ENCODE data around the gene VSIR.

Gene VSIR

DNA sequence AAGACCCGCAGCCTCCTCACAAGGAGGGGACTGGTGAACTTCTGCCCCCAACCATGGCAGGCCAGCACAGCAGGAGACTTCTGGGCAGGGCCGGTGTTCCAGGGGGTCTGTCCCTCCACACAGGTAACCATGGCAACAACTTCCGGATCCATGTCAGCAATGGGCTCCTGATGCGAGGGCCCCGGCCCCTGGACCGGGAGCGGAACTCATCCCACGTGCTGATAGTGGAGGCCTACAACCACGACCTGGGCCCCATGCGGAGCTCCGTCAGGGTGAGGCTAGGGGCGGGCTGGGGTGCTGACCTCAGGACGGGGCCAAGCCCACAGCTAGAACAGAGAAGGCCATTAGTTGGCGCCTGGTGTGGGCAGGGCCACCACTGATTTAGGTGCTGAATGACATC is 48.1 kb downstream of the VSIR start:
- TF ChIP-seq, protein P1, sequence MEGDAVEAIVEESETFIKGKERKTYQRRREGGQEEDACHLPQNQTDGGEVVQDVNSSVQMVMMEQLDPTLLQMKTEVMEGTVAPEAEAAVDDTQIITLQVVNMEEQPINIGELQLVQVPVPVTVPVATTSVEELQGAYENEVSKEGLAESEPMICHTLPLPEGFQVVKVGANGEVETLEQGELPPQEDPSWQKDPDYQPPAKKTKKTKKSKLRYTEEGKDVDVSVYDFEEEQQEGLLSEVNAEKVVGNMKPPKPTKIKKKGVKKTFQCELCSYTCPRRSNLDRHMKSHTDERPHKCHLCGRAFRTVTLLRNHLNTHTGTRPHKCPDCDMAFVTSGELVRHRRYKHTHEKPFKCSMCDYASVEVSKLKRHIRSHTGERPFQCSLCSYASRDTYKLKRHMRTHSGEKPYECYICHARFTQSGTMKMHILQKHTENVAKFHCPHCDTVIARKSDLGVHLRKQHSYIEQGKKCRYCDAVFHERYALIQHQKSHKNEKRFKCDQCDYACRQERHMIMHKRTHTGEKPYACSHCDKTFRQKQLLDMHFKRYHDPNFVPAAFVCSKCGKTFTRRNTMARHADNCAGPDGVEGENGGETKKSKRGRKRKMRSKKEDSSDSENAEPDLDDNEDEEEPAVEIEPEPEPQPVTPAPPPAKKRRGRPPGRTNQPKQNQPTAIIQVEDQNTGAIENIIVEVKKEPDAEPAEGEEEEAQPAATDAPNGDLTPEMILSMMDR (IDR thresholded peaks at IDR 0.05; ENCODE audit: low read depth, low read length) = no peak
- TF ChIP-seq, protein P2, sequence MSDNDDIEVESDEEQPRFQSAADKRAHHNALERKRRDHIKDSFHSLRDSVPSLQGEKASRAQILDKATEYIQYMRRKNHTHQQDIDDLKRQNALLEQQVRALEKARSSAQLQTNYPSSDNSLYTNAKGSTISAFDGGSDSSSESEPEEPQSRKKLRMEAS (IDR thresholded peaks at IDR 0.05; ENCODE audit: low read depth, low read length) = no peak
- TF ChIP-seq POLR2A (IDR thresholded peaks at IDR 0.05; ENCODE audit: extremely low read depth, insufficient read length) (no peak), MYC (IDR thresholded peaks at IDR 0.05; ENCODE audit: low read depth, low read length) (no peak)
- DNase-seq (ENCODE audit: low read depth) = no peak
- H3K4me3 ChIP-seq (ENCODE audit: low read depth, low read length) = no peak overlapping the region

DNA sequence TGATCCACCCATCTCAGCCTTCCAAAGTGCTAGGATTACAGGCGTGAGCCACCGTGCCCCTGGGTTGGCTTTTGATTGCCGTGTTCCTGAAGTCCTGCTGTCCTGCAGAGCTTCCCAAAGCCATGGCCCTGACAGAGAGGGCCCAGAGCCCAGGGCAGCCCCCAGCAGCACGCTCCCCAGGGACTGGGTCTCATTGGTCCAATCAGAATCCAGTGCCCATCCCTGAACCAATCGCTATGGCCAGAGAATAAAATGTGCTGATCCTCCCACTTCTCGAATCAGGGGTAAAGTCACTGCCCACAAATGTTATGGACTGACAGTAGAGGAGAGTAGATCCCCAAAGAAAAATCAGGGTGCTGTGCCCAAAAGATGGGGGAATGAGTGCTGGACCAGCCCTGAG is 48.8 kb downstream of the VSIR start:
- H3K4me3 ChIP-seq (ENCODE audit: low read depth, low read length) = no peak overlapping the region
- peak; percentile 35 for DNase-seq (ENCODE audit: low read depth)
- TF ChIP-seq, protein P2 (IDR thresholded peaks at IDR 0.05; ENCODE audit: low read depth, low read length) = no peak

DNA sequence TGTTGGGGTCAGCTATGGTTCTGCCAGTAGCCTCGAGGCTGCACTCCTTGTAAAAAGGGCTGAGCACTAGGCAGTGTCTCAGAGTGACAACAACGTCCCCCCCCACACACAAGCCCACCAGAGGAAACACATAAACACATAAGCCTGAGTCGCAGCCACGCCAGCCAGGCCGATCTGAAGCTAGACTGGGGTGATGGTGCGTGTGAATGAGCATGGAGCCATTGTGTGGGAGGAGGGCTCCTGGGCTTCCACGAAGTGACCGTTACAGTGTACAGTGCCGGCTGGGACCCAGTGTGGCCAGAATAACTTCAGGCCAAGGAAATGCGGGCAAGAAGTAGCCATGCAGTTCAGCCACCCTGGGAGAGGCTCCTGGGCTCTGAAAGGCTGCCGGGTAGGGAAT is 50.0 kb downstream of the VSIR start:
- no peak for TF ChIP-seq POLR2A (IDR thresholded peaks at IDR 0.05; ENCODE audit: extremely low read depth, insufficient read length)
- TF ChIP-seq, protein P2 (IDR thresholded peaks at IDR 0.05; ENCODE audit: low read depth, low read length) = no peak
- DNase-seq (ENCODE audit: low read depth) = no peak
- no peak overlapping the region for H3K4me3 ChIP-seq (ENCODE audit: low read depth, low read length)

DNA sequence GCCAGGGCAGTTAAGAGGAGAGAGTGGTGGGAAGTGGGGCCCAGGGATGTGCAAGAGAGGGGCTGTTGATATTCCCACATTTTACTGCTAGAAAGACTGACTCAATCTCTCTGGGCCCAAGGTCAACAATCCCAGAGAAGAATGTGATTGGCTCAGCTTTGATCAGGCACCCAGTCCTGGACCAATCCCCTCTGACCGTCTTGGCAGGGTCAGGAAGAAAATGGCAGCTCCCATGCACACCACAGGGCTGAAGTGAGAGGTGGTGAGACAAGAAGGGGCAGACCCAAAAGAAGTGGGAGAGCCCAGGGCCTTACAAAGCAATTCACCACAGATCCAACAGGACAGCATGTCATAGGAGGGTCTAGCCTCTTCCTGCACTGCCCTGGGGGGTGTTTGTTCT is 50.5 kb downstream of the VSIR start:
- no peak for DNase-seq (ENCODE audit: low read depth)
- H3K4me3 ChIP-seq (ENCODE audit: low read depth, low read length) = no peak overlapping the region
- no peak for TF ChIP-seq POLR2A (IDR thresholded peaks at IDR 0.05; ENCODE audit: extremely low read depth, insufficient read length)
- TF ChIP-seq, protein P2 (IDR thresholded peaks at IDR 0.05; ENCODE audit: low read depth, low read length) = no peak
- TF ChIP-seq, protein P1 (IDR thresholded peaks at IDR 0.05; ENCODE audit: low read depth, low read length) = no peak
- no peak for TF ChIP-seq MYC (IDR thresholded peaks at IDR 0.05; ENCODE audit: low read depth, low read length)

DNA sequence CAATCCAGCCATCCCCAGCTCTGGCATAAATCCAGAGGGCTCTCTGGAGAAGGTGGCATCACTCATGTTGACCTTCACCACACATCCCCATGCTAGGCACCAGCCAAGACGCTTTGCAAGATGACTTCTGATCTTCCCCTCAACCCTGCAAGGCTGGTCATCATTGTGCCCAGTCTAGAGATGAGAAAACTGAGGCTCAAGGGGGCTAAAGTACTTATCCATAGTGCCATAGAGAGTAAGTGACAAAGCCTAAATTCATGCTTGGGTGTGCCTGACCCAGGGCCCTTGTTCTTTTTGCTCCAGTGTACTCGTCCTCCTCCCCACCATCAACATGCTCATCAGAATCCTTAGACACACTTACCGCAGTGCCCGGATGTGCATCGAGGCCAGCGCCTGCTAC is 52.0 kb downstream of the VSIR start:
- TF ChIP-seq POLR2A (IDR thresholded peaks at IDR 0.05; ENCODE audit: extremely low read depth, insufficient read length) (no peak), MYC (IDR thresholded peaks at IDR 0.05; ENCODE audit: low read depth, low read length) (no peak)
- TF ChIP-seq, protein P2 (IDR thresholded peaks at IDR 0.05; ENCODE audit: low read depth, low read length) = no peak
- TF ChIP-seq, protein P1 (IDR thresholded peaks at IDR 0.05; ENCODE audit: low read depth, low read length) = no peak
- no peak overlapping the region for H3K4me3 ChIP-seq (ENCODE audit: low read depth, low read length)

DNA sequence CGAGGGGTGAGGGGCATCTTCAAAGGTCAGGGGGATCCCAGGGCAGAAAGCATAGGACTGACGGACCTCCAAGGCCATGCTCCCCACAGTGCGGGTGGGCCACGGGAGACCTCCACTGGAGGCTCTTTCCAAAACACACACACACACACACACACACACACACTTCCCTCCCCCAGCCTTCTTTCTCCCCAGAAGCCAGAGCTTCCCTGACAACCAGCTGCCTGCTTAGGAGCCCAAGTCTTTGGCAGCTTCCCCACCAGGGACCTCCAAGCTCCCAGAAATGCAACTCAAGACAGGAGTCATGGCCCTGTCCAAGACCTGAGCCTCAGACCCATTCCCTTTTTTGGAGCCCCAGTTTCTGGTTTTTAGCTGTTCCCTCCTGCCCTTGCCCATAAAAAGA is 53.0 kb downstream of the VSIR start:
- no peak for TF ChIP-seq POLR2A (IDR thresholded peaks at IDR 0.05; ENCODE audit: extremely low read depth, insufficient read length)
- no peak for DNase-seq (ENCODE audit: low read depth)
- H3K4me3 ChIP-seq (ENCODE audit: low read depth, low read length) = no peak overlapping the region

More for the DNA sequence above, 52.0 kb downstream of the VSIR start:
- no peak for DNase-seq (ENCODE audit: low read depth)

DNA sequence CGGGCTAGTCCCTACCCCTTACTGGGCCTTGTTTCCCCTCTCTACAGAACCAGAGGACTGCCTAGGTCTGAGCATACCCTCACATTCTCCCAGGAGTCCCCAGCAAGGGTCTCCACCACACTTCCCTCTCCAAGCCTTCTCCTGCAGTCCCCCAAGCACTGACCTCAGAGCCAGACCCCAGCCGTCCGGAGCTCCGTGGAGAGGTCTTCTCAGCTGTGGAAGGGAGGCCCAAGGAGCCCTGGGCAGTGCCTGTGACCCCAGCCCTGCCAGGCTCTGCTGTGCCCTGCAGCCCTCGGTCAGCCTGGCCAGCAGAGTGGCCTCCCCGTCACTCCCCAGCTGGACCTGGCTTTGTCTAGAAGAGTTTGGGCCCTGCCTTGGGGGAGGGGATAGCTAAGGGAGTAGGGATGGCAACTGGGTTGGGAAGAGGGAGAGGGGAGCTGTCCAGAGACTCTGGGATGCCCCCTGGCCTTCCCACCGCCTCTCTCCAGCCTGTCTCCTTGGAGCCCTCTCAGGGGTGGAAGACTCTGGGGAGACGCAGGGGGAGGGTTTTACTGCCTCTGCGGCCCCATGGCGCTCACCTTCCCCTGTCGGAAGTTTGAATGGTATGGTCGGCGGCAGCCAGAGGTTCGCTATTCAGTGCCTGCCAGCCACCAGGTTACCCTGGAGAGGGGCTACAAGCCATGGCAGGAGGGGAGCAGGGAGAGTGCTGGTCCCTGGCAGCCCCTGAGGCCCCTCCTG is 53.7 kb downstream of the VSIR start, which contains the start of gene C10orf105:
TSS of gene C10orf105 (minus strand) at position 315 of the 738 bp plus-strand sequence. CDS start 3,441 bp downstream, outside the sequence.
- H3K4me3 ChIP-seq (ENCODE audit: low read depth, low read length) = no peak within 1 kb of the TSS
- DNase-seq (ENCODE audit: low read depth) = no peak
- TF ChIP-seq, protein P2 (IDR thresholded peaks at IDR 0.05; ENCODE audit: low read depth, low read length) = no peak
- TF ChIP-seq POLR2A (IDR thresholded peaks at IDR 0.05; ENCODE audit: extremely low read depth, insufficient read length) (no peak), MYC (IDR thresholded peaks at IDR 0.05; ENCODE audit: low read depth, low read length) (no peak)
- TF ChIP-seq, protein P1 (IDR thresholded peaks at IDR 0.05; ENCODE audit: low read depth, low read length) = no peak
